ENCODE data around the gene HOPX. TPM values are rescaled to one million over a fixed set of nuclear protein-coding genes. Genes with fewer than 3 reads are reported as not detected.

The HOPX gene
- total and polyA plus RNA-seq, 2 of the 8 experiments (the other 6 are each of a cell fraction or from before 2014, with no cell fraction given) = not detected

- TF ChIP-seq KDM1A (IDR thresholded peaks at IDR 0.05; ENCODE audit: borderline replicate concordance, low read length) = no peak
- TF ChIP-seq SP4 (IDR thresholded peaks at IDR 0.05; ENCODE audit: low read length) = no peak
- TF ChIP-seq TEAD4 (IDR thresholded peaks at IDR 0.05; ENCODE audit: low read depth, low read length) = no peak
- TF ChIP-seq GABPA (IDR thresholded peaks at IDR 0.05; ENCODE audit: borderline replicate concordance, insufficient read depth, low read length) = no peak
Measured at GRCh38 chr4:56708146-56708545, 27.1 kb upstream of the HOPX start (continued).

All from H1 (cell line).